PC-3 (cell line): ENCODE results near the gene DUS3L. TPM values are rescaled to one million over a fixed set of nuclear protein-coding genes. Genes with fewer than 3 reads are reported as not detected.

ENCODE experiments used
- ATAC-seq: fragments of 200-7000 bp; cut with Tn5 transposase; 2 replicates; pipeline ENCODE4 v1.9.1; 2020; ENCODE audit warnings: mild to moderate bottlenecking, moderate library complexity
- BruUV-seq: library from RNA; stranded (reverse); fragments of 400-500 nt; replicated peaks from 2 replicates; lab custom pipeline; 2021; lab: Mats Ljungman, UMichigan
- CTCF ChIA-PET: fragments of 300-600 bp; sonication (Branson Sonifier 250); formaldehyde crosslinking; loops from one replicate; lab custom pipeline; 2022; ENCODE audit warnings: antibody characterized with exemption; lab: Charles Lee
- POLR2A ChIA-PET: fragments of 300-600 bp; sonication (Branson Sonifier 250); formaldehyde crosslinking; loops from one replicate; lab custom pipeline; 2022; ENCODE audit warnings: antibody characterized with exemption; ENCODE audit not compliant: unreplicated experiment; lab: Charles Lee
- DNase-seq: peaks from one replicate; pipeline ENCODE4 v3.0.0-alpha.2; 2015
- H2AFZ ChIP-seq: fragments of 300-600 bp; sonication (generic); 2 replicates; pipeline ENCODE4 v1.6.0; 2016; ENCODE audit warnings: antibody characterized with exemption, low read length
- H3F3A ChIP-seq: fragments of 300-600 bp; sonication (generic); one replicate; pipeline ENCODE4 v1.6.0; 2017; ENCODE audit warnings: antibody characterized with exemption, low read length, control low read depth, mild to moderate bottlenecking; ENCODE audit not compliant: unreplicated experiment
- H3K27ac ChIP-seq: fragments of 300-600 bp; sonication (generic); 2 replicates; pipeline ENCODE4 v1.5.1; 2016; ENCODE audit warnings: mild to moderate bottlenecking, low read length
- H3K27me3 ChIP-seq: fragments of 300-600 bp; sonication (generic); 2 replicates; pipeline ENCODE4 v1.6.1; 2016; ENCODE audit warnings: low read length, mixed read lengths
- H3K36me3 ChIP-seq: fragments of 300-600 bp; sonication (generic); 2 replicates; pipeline ENCODE4 v1.6.1; 2016; ENCODE audit warnings: low read depth, mixed run types, low read length, mixed read lengths
- H3K4me1 ChIP-seq: fragments of 300-600 bp; sonication (generic); 2 replicates; pipeline ENCODE4 v1.5.1; 2016; ENCODE audit warnings: low read length; ENCODE audit not compliant: insufficient read depth
- H3K4me2 ChIP-seq: fragments of 300-600 bp; sonication (generic); 2 replicates; pipeline ENCODE4 v1.6.0; 2016; ENCODE audit warnings: low read length
- H3K4me3 ChIP-seq: fragments of 300-600 bp; sonication (generic); 2 replicates; pipeline ENCODE4 v1.5.1; 2016; ENCODE audit warnings: mild to moderate bottlenecking, low read length, mixed read lengths
- H3K79me2 ChIP-seq: fragments of 300-600 bp; sonication (generic); 2 replicates; pipeline ENCODE4 v1.6.1; 2017; ENCODE audit warnings: low read length, mixed read lengths
- H3K9ac ChIP-seq: fragments of 300-600 bp; sonication (generic); 2 replicates; pipeline ENCODE4 v1.6.0; 2016; ENCODE audit warnings: mild to moderate bottlenecking, low read length
- H3K9me2 ChIP-seq: fragments of 300-600 bp; sonication (generic); replicated peaks from 2 replicates; pipeline ENCODE4 v1.6.1; 2016; ENCODE audit warnings: mixed run types, low read length, mixed read lengths
- H3K9me3 ChIP-seq: fragments of 300-600 bp; sonication (generic); 2 replicates; pipeline ENCODE4 v1.6.1; 2016; ENCODE audit warnings: low read length, mixed read lengths
- H4K20me1 ChIP-seq: fragments of 300-600 bp; sonication (generic); 2 replicates; pipeline ENCODE4 v1.6.1; 2016; ENCODE audit warnings: low read length, mixed read lengths
- CTCF ChIP-seq: fragments of 300-600 bp; sonication (generic); conservative IDR thresholded peaks from 2 replicates; pipeline ENCODE4 v1.5.1; 2017; ENCODE audit warnings: antibody characterized with exemption, low read depth, mild to moderate bottlenecking, low read length
- EZH2 ChIP-seq: fragments of 300-600 bp; sonication (generic); IDR thresholded peaks from one replicate; pipeline ENCODE4 v1.6.1; 2017; ENCODE audit warnings: antibody characterized with exemption, mild to moderate bottlenecking, low read length; ENCODE audit not compliant: unreplicated experiment
- EZH2phosphoT487 ChIP-seq: fragments of 300-600 bp; sonication (generic); IDR thresholded peaks from 2 replicates; pipeline ENCODE4 v1.6.1; 2018; ENCODE audit warnings: mild to moderate bottlenecking, antibody characterized with exemption, low read length, borderline replicate concordance
- intact Hi-C: fragments of 100-400 bp; cut with micrococcal nuclease; formaldehyde crosslinking; loops from 2 replicates; pipeline ENCODE4 v1.9.0; 2023
- total RNA-seq: library from RNA; depleted of rRNA; stranded (reverse); fragments of >200 nt; gene quantifications from 2 replicates; pipeline ENCODE4 v1.2.3, GENCODE V29; 2014

The DUS3L gene
- total RNA-seq, 1 experiment from 2014 or later = 118 TPM

DNA sequence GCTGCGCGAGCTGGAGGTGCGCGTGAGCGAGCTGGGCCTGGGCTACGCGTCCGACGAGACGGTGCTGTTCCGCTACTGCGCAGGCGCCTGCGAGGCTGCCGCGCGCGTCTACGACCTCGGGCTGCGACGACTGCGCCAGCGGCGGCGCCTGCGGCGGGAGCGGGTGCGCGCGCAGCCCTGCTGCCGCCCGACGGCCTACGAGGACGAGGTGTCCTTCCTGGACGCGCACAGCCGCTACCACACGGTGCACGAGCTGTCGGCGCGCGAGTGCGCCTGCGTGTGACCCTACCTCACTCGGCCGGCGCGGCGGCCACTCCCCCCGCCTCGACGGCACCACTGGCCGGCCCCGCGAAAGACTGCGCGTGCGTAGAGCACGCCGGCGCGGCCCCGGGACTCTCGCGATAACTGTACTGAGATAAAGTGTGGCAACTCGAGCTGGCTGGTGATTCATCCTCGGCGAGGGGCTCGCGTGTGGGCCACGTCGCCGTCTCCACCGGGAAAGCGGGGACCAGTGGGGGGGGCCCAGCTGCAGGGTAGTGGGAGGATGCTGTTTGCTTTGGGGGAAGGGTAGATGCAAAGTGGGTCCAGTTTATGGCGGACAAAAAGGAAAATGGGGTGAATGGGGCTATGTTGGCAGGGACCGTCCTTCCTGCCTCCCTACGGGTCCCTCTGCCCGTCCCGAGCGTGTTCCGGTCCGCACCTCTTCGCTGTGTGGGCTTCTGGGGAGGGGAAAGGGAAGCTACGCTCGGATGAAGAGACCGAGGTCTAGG lies 37.1 kb upstream of the DUS3L start:
- BruUV-seq = no TSS peak
- H3K36me3 ChIP-seq = no peaks in the 10 kb centered on the region
- peak overlapping the region; percentile 35; the same call in 1 of the 2 replicates for H3K27ac ChIP-seq
- peak overlapping the region; percentile 77 for H3K4me2 ChIP-seq
- ATAC-seq = peak; percentile 64
- ChIA-PET CTCF (interaction anchor here (1.9 kb wide), 1 partner anchor 24 kb away, joined by 11 read pairs; no protein-coding TSS in a partner anchor), POLR2A (interaction anchor here (0.6 kb wide), 1 partner anchor 75 kb away, joined by 4 read pairs; the partner anchor contains the start of gene NDUFA11)
- H3K79me2 ChIP-seq = no peaks in the 10 kb centered on the region
- H2AFZ ChIP-seq = peak overlapping the region; percentile 83
- H3K9me3 ChIP-seq = no peaks in the 10 kb centered on the region
- TF ChIP-seq EZH2 (no peak), CTCF (no peak), EZH2phosphoT487 (no peak)
- peak overlapping the region; percentile 59 for H3K4me3 ChIP-seq
- intact Hi-C loops = no loop called here
- peaks cover 14% of the 10 kb centered on the region; the same call in 1 of the 2 replicates for H3K4me1 ChIP-seq
- no peaks in the 10 kb centered on the region for H3K9me2 ChIP-seq
- no peaks in the 10 kb centered on the region for H3K27me3 ChIP-seq
- no peaks in the 10 kb centered on the region for H4K20me1 ChIP-seq
- no peaks in the 10 kb centered on the region for H3F3A ChIP-seq
- H3K9ac ChIP-seq = peak overlapping the region; percentile 68
- DNase-seq = peak; percentile 88

- ChIA-PET POLR2A (interaction anchor here (0.6 kb wide), 2 partner anchors 76 to 86 kb away, joined by 4 read pairs; partner anchors contain the start of genes CAPS and NDUFA11), CTCF (interaction anchor here (1.9 kb wide), 1 partner anchor 23 kb away, joined by 11 read pairs; no protein-coding TSS in a partner anchor)
- DNase-seq (no peak), ATAC-seq (no peak)
- Histone ChIP-seq H3K9me2 (no peaks in the 10 kb centered on the region), H3K4me1 (peaks cover 14% of the 10 kb centered on the region; the same call in 1 of the 2 replicates), H3K4me3 (peak overlapping the region; percentile 35), H4K20me1 (no peaks in the 10 kb centered on the region), H3K36me3 (no peaks in the 10 kb centered on the region), H3K9ac (no peak overlapping the region), H3K79me2 (no peaks in the 10 kb centered on the region), H3K9me3 (no peaks in the 10 kb centered on the region), H3F3A (no peaks in the 10 kb centered on the region), H2AFZ (no peak overlapping the region; the same call in none of the 2 replicates), H3K27me3 (no peaks in the 10 kb centered on the region), H3K27ac (no peak overlapping the region), H3K4me2 (peak overlapping the region; percentile 51)
- intact Hi-C loops = no loop called here
- TF ChIP-seq EZH2phosphoT487 (no peak), CTCF (no peak), EZH2 (no peak)
- BruUV-seq = no TSS peak
Measured at GRCh38 chr19:5827342-5827890, 36.5 kb upstream of the DUS3L start.
